ENCODE measurements around the gene AKAP6.
"Not testable (repeated sequence)": the region's sequence is repeated elsewhere in the genome, so short reads cannot be mapped to it uniquely, and the experiment has no call there.

The AKAP6 gene

DNA sequence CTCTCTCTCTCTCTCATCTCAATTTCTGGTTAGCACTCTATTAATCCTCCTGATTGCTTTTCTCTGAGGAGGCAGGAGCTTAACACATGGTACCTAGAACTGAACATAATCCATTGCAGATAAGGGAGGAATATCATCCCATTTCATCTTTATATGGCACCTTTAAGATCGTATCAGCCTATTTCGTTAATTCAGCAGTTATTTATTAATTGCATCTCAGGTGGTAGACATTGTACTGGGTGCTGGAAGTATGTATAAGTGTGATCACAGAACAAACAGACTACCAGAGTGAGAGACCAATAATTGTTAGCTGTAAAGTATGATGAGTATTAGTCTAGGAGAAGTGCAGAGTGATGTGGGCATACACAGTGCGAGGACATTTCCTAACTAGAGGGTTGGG, 39.0 kb downstream of the AKAP6 start:
- DNase-seq (ENCODE audit: low read depth), result no peak
- no peak overlapping the region for H3K4me3 ChIP-seq (ENCODE audit: low read depth, low read length)
- TF ChIP-seq, protein P1, sequence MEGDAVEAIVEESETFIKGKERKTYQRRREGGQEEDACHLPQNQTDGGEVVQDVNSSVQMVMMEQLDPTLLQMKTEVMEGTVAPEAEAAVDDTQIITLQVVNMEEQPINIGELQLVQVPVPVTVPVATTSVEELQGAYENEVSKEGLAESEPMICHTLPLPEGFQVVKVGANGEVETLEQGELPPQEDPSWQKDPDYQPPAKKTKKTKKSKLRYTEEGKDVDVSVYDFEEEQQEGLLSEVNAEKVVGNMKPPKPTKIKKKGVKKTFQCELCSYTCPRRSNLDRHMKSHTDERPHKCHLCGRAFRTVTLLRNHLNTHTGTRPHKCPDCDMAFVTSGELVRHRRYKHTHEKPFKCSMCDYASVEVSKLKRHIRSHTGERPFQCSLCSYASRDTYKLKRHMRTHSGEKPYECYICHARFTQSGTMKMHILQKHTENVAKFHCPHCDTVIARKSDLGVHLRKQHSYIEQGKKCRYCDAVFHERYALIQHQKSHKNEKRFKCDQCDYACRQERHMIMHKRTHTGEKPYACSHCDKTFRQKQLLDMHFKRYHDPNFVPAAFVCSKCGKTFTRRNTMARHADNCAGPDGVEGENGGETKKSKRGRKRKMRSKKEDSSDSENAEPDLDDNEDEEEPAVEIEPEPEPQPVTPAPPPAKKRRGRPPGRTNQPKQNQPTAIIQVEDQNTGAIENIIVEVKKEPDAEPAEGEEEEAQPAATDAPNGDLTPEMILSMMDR (IDR thresholded peaks at IDR 0.05; ENCODE audit: low read depth, low read length, missing control alignments), result no peak

DNA sequence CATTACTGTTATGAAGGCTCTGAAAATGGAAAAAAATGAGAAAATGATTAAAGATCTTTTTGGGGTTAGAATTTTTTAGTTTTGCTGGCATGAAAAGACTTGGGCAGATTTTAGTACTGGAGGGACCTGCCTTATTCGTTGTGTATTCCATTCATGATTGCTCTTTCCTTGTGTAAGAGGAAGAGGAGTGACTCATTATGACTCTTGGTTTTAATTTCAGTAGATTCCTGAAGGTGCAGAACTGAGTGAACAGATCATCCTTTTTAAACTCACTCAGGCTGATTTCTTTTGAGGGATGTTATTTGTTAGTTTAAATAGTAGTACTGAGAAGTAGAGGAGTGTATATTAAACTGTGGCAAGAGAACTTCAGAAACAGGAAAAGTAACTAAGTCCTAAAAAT, 41.6 kb downstream of the AKAP6 start:
- no peak overlapping the region for H3K4me3 ChIP-seq (ENCODE audit: low read depth, low read length)
- TF ChIP-seq, protein P1 (IDR thresholded peaks at IDR 0.05; ENCODE audit: low read depth, low read length, missing control alignments), result no peak
- no peak for DNase-seq (ENCODE audit: low read depth)

GRCh38 chr14:32372154-32372553, 43.1 kb downstream of the AKAP6 start:
- no peak for DNase-seq (ENCODE audit: low read depth)
- H3K4me3 ChIP-seq (ENCODE audit: low read depth, low read length), result no peak overlapping the region
- TF ChIP-seq, protein P1 (IDR thresholded peaks at IDR 0.05; ENCODE audit: low read depth, low read length, missing control alignments), result no peak

DNA sequence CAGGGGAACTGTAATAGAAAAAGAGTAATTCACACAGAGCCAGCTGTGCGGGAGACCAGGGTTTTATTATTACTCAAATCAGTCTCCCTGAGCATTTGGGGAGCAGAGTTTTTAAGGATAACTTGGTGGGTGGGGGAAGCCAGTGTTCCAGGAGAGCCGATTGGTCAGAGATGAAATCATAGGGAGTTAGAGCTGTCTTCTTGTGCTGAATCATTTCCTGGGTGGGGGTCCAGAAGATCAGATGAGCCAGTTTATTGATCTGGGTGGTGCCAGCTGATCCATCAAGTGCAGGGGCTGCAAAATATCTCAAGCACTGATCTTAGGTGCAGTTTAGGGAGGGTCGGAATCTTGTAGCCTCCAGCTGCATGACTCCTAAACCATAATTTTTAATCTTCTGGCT, 44.1 kb downstream of the AKAP6 start:
- not testable (repeated sequence) for H3K4me3 ChIP-seq (ENCODE audit: low read depth, low read length); DNase-seq (ENCODE audit: low read depth)

- no peak overlapping the region for H3K4me3 ChIP-seq (ENCODE audit: low read depth, low read length)
- TF ChIP-seq, protein P1 (IDR thresholded peaks at IDR 0.05; ENCODE audit: low read depth, low read length, missing control alignments), result no peak
- no peak for DNase-seq (ENCODE audit: low read depth)
These were observed 45.1 kb downstream of the AKAP6 start for GRCh38 chr14:32374155-32374554.

DNA sequence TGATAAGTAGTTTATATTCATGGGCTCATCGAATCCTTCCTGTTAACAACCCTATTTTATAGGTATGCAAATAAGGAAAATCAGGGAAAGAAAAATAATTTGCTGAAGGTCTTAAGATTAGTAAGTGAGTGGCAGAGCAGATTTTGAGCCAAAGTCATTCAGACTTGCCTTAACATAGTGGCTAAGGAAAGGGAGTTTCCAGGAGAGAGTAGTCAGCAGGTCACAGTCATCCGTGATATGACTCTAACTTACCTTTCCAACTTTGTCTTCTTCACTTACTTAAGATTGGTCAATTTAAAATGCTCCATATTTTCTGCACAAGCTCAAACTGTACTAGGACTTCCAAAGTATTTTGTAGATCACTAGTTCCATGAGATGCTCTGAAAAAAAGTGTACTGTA, 46.6 kb downstream of the AKAP6 start:
- TF ChIP-seq, protein P1 (IDR thresholded peaks at IDR 0.05; ENCODE audit: low read depth, low read length, missing control alignments), result no peak
- DNase-seq (ENCODE audit: low read depth), result no peak
- no peak overlapping the region for H3K4me3 ChIP-seq (ENCODE audit: low read depth, low read length)

- H3K4me3 ChIP-seq (ENCODE audit: low read depth, low read length), result no peak overlapping the region
- DNase-seq (ENCODE audit: low read depth), result no peak
- TF ChIP-seq, protein P1 (IDR thresholded peaks at IDR 0.05; ENCODE audit: low read depth, low read length, missing control alignments), result no peak
These were observed 48.0 kb downstream of the AKAP6 start for GRCh38 chr14:32377046-32377646.

Measured in GM12864 (cell line).